DOHH2 (cell line): Measurements from ENCODE around the gene PCDH9.

Experiments used
- H3F3A ChIP-seq: fragments of 200-600 bp; sonication (generic), shearing (Covaris generic); 2 replicates; pipeline ENCODE4 v1.6.0; 2016; ENCODE audit warnings: antibody characterized with exemption, mild to moderate bottlenecking; ENCODE audit not compliant: control insufficient read depth, insufficient read depth
- H3K27ac ChIP-seq: fragments of 200-600 bp; sonication (generic); 2 replicates; pipeline ENCODE4 v1.5.1; 2014; ENCODE audit warnings: low read depth, mild to moderate bottlenecking, low read length, moderate library complexity
- H3K27me3 ChIP-seq: fragments of 200-600 bp; sonication (generic); 2 replicates; pipeline ENCODE4 v1.6.1; 2014; ENCODE audit warnings: mild to moderate bottlenecking, low read length, mixed read lengths; ENCODE audit not compliant: control insufficient read depth
- H3K36me3 ChIP-seq: fragments of 200-600 bp; sonication (generic); 2 replicates; pipeline ENCODE4 v1.6.1; 2014; ENCODE audit warnings: mild to moderate bottlenecking, low read length, moderate library complexity, mixed read lengths; ENCODE audit not compliant: control insufficient read depth
- H3K4me1 ChIP-seq: fragments of 200-600 bp; sonication (generic); 2 replicates; pipeline ENCODE4 v1.6.1; 2014; ENCODE audit warnings: mild to moderate bottlenecking, low read length, mixed read lengths; ENCODE audit not compliant: control insufficient read depth
- H3K4me2 ChIP-seq: fragments of 200-600 bp; sonication (generic); 2 replicates; pipeline ENCODE4 v1.6.0; 2014; ENCODE audit warnings: mild to moderate bottlenecking, low read length, moderate library complexity
- H3K4me3 ChIP-seq: fragments of 200-600 bp; sonication (generic); 2 replicates; pipeline ENCODE4 v1.5.1; 2014; ENCODE audit warnings: mild to moderate bottlenecking, low read length, mixed read lengths
- H3K79me2 ChIP-seq: fragments of 200-600 bp; sonication (generic); 2 replicates; pipeline ENCODE4 v1.6.1; 2014; ENCODE audit warnings: mild to moderate bottlenecking, low read length, mixed read lengths; ENCODE audit not compliant: control insufficient read depth
- H3K9me2 ChIP-seq: fragments of 200-600 bp; sonication (generic); replicated peaks from 2 replicates; pipeline ENCODE4 v1.6.1; 2014; ENCODE audit warnings: mild to moderate bottlenecking, low read length, mixed read lengths; ENCODE audit not compliant: control insufficient read depth
- H3K9me3 ChIP-seq: fragments of 200-600 bp; sonication (generic); 2 replicates; pipeline ENCODE4 v1.6.1; 2014; ENCODE audit warnings: antibody characterized with exemption, low read length, mixed read lengths; ENCODE audit not compliant: control insufficient read depth, insufficient read depth
- H4K20me1 ChIP-seq: fragments of 200-600 bp; sonication (generic); 2 replicates; pipeline ENCODE4 v1.6.0; 2014; ENCODE audit warnings: low read depth, mild to moderate bottlenecking, antibody characterized with exemption, low read length, moderate library complexity; ENCODE audit not compliant: control insufficient read depth, insufficient read depth
- CTCF ChIP-seq: fragments of 200-600 bp; sonication (generic); IDR thresholded peaks from one replicate; pipeline ENCODE4 v1.5.1; 2014; ENCODE audit warnings: antibody characterized with exemption, mild to moderate bottlenecking, low read depth, low read length; ENCODE audit not compliant: poor library complexity, severe bottlenecking
- EZH2phosphoT487 ChIP-seq: fragments of 200-600 bp; sonication (generic); IDR thresholded peaks from 2 replicates; pipeline ENCODE4 v1.6.1; 2017; ENCODE audit warnings: borderline replicate concordance, mild to moderate bottlenecking, antibody characterized with exemption, low read length, moderate library complexity, mixed read lengths

The PCDH9 gene

GRCh38 chr13:66518068-66518467 is 712.1 kb downstream of the PCDH9 start:
- H3K36me3 ChIP-seq, result no peaks in the 10 kb centered on the region
- TF ChIP-seq EZH2phosphoT487 (no peak), CTCF (no peak)
- no peaks in the 10 kb centered on the region for H4K20me1 ChIP-seq
- H3K79me2 ChIP-seq, result no peaks in the 10 kb centered on the region
- no peaks in the 10 kb centered on the region for H3K27me3 ChIP-seq
- no peaks in the 10 kb centered on the region for H3K9me3 ChIP-seq
- H3F3A ChIP-seq, result no peaks in the 10 kb centered on the region
- no peak overlapping the region for H3K4me3 ChIP-seq
- H3K27ac ChIP-seq, result no peak overlapping the region
- H3K4me2 ChIP-seq, result no peak overlapping the region
- no peaks in the 10 kb centered on the region for H3K4me1 ChIP-seq
- no peaks in the 10 kb centered on the region for H3K9me2 ChIP-seq

- Histone ChIP-seq H3K9me3 (no peaks in the 10 kb centered on the region; the same call in 1 of the 2 replicates), H3K36me3 (no peaks in the 10 kb centered on the region), H3K4me1 (no peaks in the 10 kb centered on the region), H3K4me2 (no peak overlapping the region), H4K20me1 (no peaks in the 10 kb centered on the region), H3F3A (no peaks in the 10 kb centered on the region), H3K27ac (no peak overlapping the region), H3K9me2 (no peaks in the 10 kb centered on the region), H3K79me2 (no peaks in the 10 kb centered on the region), H3K4me3 (no peak overlapping the region), H3K27me3 (no peaks in the 10 kb centered on the region)
- TF ChIP-seq EZH2phosphoT487 (no peak), CTCF (no peak)
These were observed 716.4 kb downstream of the PCDH9 start for GRCh38 chr13:66513728-66514127.

GRCh38 chr13:66509175-66509574 is 721.0 kb downstream of the PCDH9 start:
- no peaks in the 10 kb centered on the region for H4K20me1 ChIP-seq
- H3K4me3 ChIP-seq, result no peak overlapping the region
- no peaks in the 10 kb centered on the region for H3K79me2 ChIP-seq
- no peaks in the 10 kb centered on the region for H3K9me2 ChIP-seq
- no peak for TF ChIP-seq EZH2phosphoT487
- no peak for TF ChIP-seq CTCF
- H3K9me3 ChIP-seq, result peaks cover 10% of the 10 kb centered on the region; the same call in 1 of the 2 replicates
- no peaks in the 10 kb centered on the region for H3K4me1 ChIP-seq
- H3K36me3 ChIP-seq, result no peaks in the 10 kb centered on the region
- H3K4me2 ChIP-seq, result no peak overlapping the region
- H3K27ac ChIP-seq, result no peak overlapping the region
- no peaks in the 10 kb centered on the region for H3K27me3 ChIP-seq
- H3F3A ChIP-seq, result no peaks in the 10 kb centered on the region
